GM20000 (cell line): ENCODE measurements around the gene RNF227.
"Not testable (repeated sequence)": the region's sequence is repeated elsewhere in the genome, so short reads cannot be mapped to it uniquely, and the experiment has no call there.

Source experiments
- DNase-seq: peaks from one replicate; pipeline ENCODE4 v3.0.0; 2012; ENCODE audit warnings: low spot score
- CTCF ChIP-seq: IDR thresholded peaks from 2 replicates; pipeline ENCODE4 v1.5.1; 2012; ENCODE audit warnings: mild to moderate bottlenecking, control low read depth; ENCODE audit errors: extremely low read depth, missing control alignments

The RNF227 gene

GRCh38 chr17:7864995-7865650 is 51.0 kb downstream of the RNF227 start:
- TF ChIP-seq CTCF: no peak

GRCh38 chr17:7864384-7864783 is 51.7 kb downstream of the RNF227 start:
- DNase-seq: not testable (repeated sequence)

More at GRCh38 chr17:7864995-7865650, 51.0 kb downstream of the RNF227 start:
- no peak for DNase-seq
